ENCODE measurements around the gene STK39.
A peak's percentile ranks its signal among the peaks of the same experiment; 100 is the strongest.

Gene STK39

GRCh38 chr2:167925758-167926157 is 321.6 kb downstream of the STK39 start:
- DNase-seq (ENCODE audit: low read depth) = peak; percentile 27

DNA sequence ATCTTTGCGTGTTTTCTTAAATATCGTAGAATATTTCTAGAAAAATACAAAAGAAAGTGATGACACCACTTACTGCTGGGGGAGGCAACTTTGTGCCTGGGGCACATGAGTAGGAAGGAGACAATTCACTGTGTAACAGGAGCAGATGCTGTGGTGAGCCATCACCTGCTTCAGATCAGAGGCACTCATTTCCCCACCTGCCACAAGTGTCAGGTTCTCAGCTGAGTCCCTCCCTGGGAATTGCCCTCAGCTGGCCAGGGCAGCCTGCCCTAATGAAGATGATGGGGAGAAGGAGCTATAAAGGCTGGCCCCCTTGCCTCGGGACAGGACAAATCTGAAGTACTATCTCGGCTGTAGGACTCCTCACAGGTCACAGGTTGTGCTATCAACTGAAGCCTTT is 322.8 kb downstream of the STK39 start:
- DNase-seq (ENCODE audit: low read depth) = no peak

- no peak for DNase-seq (ENCODE audit: low read depth)
These were observed 330.6 kb downstream of the STK39 start for GRCh38 chr2:167916756-167917155.

- no peak for DNase-seq (ENCODE audit: low read depth)
These were observed 332.4 kb downstream of the STK39 start for GRCh38 chr2:167914969-167915368.

- DNase-seq (ENCODE audit: low read depth) = no peak
These were observed 338.6 kb downstream of the STK39 start for GRCh38 chr2:167908786-167909185.

GRCh38 chr2:167905668-167906067 is 341.7 kb downstream of the STK39 start:
- DNase-seq (ENCODE audit: low read depth) = no peak
